IPS-18c (cell line): Measurements from ENCODE around the gene ODAD3.
"Not testable (repeated sequence)": the region's sequence is repeated elsewhere in the genome, so short reads cannot be mapped to it uniquely, and the experiment has no call there.

Experiments used
- H3K4me3 ChIP-seq: 2 replicates; pipeline ENCODE4 v1.7.0; 2013; ENCODE audit warnings: low read depth, mild to moderate bottlenecking, low read length, moderate library complexity; ENCODE audit not compliant: insufficient read depth
- H3K9me3 ChIP-seq: one replicate; pipeline ENCODE4 v1.6.1; 2013; ENCODE audit warnings: mild to moderate bottlenecking, low read length, moderate library complexity; ENCODE audit not compliant: control insufficient read depth, insufficient read depth

The ODAD3 gene

GRCh38 chr19:11448923-11449554 lies 14.1 kb upstream of the ODAD3 start:
- no peaks in the 10 kb centered on the region for H3K9me3 ChIP-seq
- H3K4me3 ChIP-seq = no peak overlapping the region

- Histone ChIP-seq H3K9me3 (no peaks in the 10 kb centered on the region), H3K4me3 (no peak overlapping the region)
Observed at GRCh38 chr19:11448410-11448809, 13.5 kb upstream of the ODAD3 start.

- no peaks in the 10 kb centered on the region for H3K9me3 ChIP-seq
- H3K4me3 ChIP-seq = no peak overlapping the region
Observed at GRCh38 chr19:11447347-11448262, 12.7 kb upstream of the ODAD3 start.

GRCh38 chr19:11446652-11447301 lies 11.9 kb upstream of the ODAD3 start:
- Histone ChIP-seq H3K4me3 (no peak overlapping the region), H3K9me3 (no peaks in the 10 kb centered on the region)

GRCh38 chr19:11446271-11446651 lies 11.3 kb upstream of the ODAD3 start:
- H3K9me3 ChIP-seq = no peaks in the 10 kb centered on the region

GRCh38 chr19:11445141-11445540 lies 10.2 kb upstream of the ODAD3 start:
- H3K4me3 ChIP-seq = no peak overlapping the region
- H3K9me3 ChIP-seq = no peaks in the 10 kb centered on the region

More at GRCh38 chr19:11446271-11446651, 11.3 kb upstream of the ODAD3 start:
- H3K4me3 ChIP-seq = no peak overlapping the region

- no peak overlapping the region for H3K4me3 ChIP-seq
- H3K9me3 ChIP-seq = no peaks in the 10 kb centered on the region
Observed at GRCh38 chr19:11444059-11444458, 9.1 kb upstream of the ODAD3 start.

GRCh38 chr19:11437955-11438354 lies 3.0 kb upstream of the ODAD3 start:
- no peak overlapping the region for H3K4me3 ChIP-seq
- H3K9me3 ChIP-seq = no peaks in the 10 kb centered on the region

GRCh38 chr19:11435833-11436313 lies 952 bp upstream of the ODAD3 start:
- Histone ChIP-seq H3K4me3 (peak overlapping the region; percentile 97), H3K9me3 (no peaks in the 10 kb centered on the region)

GRCh38 chr19:11434703-11435056 lies 241 bp downstream of the ODAD3 start:
- H3K9me3 ChIP-seq = no peaks in the 10 kb centered on the region
- peak overlapping the region; percentile 43; the same call in 1 of the 2 replicates for H3K4me3 ChIP-seq

GRCh38 chr19:11433526-11433925 lies 1.4 kb downstream of the ODAD3 start:
- not testable (repeated sequence) for H3K4me3 ChIP-seq, H3K9me3 ChIP-seq

- H3K4me3 ChIP-seq = no peak overlapping the region
- no peaks in the 10 kb centered on the region for H3K9me3 ChIP-seq
Observed at GRCh38 chr19:11426656-11427055, 8.3 kb downstream of the ODAD3 start.

- Histone ChIP-seq H3K9me3 (no peaks in the 10 kb centered on the region), H3K4me3 (no peak overlapping the region)
Observed at GRCh38 chr19:11425719-11426457, 9.0 kb downstream of the ODAD3 start.

- Histone ChIP-seq H3K4me3 (no peak overlapping the region), H3K9me3 (no peaks in the 10 kb centered on the region)
Observed at GRCh38 chr19:11423791-11424181, 11.1 kb downstream of the ODAD3 start.

GRCh38 chr19:11423164-11423790 lies 11.6 kb downstream of the ODAD3 start:
- no peak overlapping the region; the same call in 1 of the 2 replicates for H3K4me3 ChIP-seq

GRCh38 chr19:11422163-11423065 lies 12.5 kb downstream of the ODAD3 start:
- H3K4me3 ChIP-seq = peak overlapping the region; percentile 46
- H3K9me3 ChIP-seq = no peaks in the 10 kb centered on the region

More at GRCh38 chr19:11423164-11423790, 11.6 kb downstream of the ODAD3 start:
- H3K9me3 ChIP-seq = no peaks in the 10 kb centered on the region
